GM19372 (cell line): ENCODE measurements around the gene DCANP1.

Experiments used
- ATAC-seq: cut with Tn5 transposase; IDR thresholded peaks from one replicate; pipeline ENCODE4 v1.9.1; 2021; ENCODE audit warnings: mild to moderate bottlenecking, low read depth, moderate library complexity; ENCODE audit not compliant: unreplicated experiment

Gene DCANP1

GRCh38 chr5:135481387-135481786 is 34.2 kb upstream of the DCANP1 start:
- no peak for ATAC-seq

GRCh38 chr5:135480511-135480910 is 33.4 kb upstream of the DCANP1 start:
- no peak for ATAC-seq

GRCh38 chr5:135478938-135479337 is 31.8 kb upstream of the DCANP1 start:
- no peak for ATAC-seq

- no peak for ATAC-seq
Measured at GRCh38 chr5:135477613-135478066, 30.5 kb upstream of the DCANP1 start.

- no peak for ATAC-seq
Measured at GRCh38 chr5:135476615-135477581, 29.8 kb upstream of the DCANP1 start.

DNA sequence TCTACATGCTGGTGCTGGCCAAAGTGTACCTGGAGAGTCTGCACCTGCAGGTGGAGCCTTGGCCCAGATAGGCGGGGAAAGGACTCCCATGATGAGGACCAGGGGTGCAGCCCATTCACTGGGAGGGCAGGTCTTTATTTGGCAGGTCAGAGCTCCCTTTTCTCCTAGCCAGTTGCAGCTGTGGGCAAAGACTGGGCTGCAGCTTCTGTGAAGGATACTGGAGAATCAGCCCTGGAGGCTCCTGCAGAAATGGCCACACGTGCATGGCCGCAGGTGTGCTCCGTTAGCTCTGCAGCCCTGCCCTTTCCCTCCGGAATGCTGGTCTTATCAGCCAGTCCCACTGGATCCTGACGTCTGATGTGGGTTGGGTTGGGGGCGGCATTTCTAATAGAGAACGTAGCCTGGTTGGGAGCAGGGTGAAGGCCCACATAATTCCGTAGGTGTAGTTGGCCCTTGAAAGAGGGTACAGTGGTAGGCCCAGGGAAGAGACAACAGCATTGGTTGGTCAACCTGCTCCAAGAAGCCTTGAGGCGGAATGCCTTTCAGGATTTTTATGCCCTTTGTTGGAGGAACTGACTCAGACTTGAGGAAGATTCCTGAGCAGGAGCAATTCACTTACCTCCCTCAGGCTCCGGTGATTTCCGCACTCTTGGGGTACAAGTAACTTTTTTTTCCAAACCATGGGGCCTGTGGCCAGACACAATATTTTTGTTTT is 27.0 kb upstream of the DCANP1 start:
- ATAC-seq = no peak

- no peak for ATAC-seq
Measured at GRCh38 chr5:135472141-135472540, 25.0 kb upstream of the DCANP1 start.

- ATAC-seq = no peak
Measured at GRCh38 chr5:135471726-135472125, 24.6 kb upstream of the DCANP1 start.

- no peak for ATAC-seq
Measured at GRCh38 chr5:135469911-135470310, 22.8 kb upstream of the DCANP1 start.

DNA sequence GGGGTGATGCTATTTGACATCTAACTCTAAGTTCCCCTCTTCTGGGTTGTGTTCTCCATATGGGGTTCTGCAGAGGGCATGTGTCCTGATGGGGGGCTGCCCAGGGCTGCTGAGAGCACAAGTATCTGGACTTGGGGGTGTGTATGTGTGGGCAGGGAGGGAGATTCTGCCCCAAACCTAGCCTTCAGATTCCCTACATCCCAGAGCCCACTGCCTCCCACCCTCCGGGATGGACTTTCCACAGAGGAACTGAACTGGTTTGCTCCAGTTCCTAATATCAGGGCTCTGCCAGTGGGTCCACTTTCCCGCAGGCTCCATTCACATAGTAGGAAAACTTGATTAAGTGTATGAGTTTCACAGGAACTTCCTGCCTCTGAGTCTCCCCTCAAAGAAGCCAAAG is 21.4 kb upstream of the DCANP1 start:
- no peak for ATAC-seq

DNA sequence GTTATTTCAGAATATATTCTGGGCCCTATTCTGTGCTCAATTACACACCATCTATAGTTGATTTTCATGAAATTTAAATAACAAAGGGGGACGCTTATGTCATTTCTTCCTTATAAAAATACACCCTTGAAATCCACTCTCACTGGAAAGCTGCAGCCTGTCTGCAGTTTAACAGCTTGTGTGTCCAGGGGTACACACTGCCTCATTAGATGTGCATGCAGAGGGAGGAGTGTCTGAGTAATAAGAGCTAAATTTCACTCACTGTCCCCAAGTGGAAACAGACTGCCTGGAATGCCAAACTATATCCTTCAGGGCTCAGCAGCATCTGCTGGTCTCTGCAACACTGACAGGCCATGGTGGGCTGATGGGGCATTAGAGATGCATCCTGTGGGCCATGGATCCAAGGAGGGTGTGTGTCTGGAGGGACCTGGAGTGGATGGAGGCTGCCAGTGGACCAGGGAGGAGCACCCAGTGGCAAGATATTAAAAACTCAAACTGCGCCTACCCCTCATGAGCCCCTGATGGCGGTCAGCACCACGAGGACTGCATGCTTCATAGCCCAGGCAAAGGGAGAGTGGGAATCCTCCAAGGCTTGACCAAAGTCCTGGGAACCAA is 20.8 kb upstream of the DCANP1 start:
- no peak for ATAC-seq

- no peak for ATAC-seq
Measured at GRCh38 chr5:135467051-135467625, 20.0 kb upstream of the DCANP1 start.

DNA sequence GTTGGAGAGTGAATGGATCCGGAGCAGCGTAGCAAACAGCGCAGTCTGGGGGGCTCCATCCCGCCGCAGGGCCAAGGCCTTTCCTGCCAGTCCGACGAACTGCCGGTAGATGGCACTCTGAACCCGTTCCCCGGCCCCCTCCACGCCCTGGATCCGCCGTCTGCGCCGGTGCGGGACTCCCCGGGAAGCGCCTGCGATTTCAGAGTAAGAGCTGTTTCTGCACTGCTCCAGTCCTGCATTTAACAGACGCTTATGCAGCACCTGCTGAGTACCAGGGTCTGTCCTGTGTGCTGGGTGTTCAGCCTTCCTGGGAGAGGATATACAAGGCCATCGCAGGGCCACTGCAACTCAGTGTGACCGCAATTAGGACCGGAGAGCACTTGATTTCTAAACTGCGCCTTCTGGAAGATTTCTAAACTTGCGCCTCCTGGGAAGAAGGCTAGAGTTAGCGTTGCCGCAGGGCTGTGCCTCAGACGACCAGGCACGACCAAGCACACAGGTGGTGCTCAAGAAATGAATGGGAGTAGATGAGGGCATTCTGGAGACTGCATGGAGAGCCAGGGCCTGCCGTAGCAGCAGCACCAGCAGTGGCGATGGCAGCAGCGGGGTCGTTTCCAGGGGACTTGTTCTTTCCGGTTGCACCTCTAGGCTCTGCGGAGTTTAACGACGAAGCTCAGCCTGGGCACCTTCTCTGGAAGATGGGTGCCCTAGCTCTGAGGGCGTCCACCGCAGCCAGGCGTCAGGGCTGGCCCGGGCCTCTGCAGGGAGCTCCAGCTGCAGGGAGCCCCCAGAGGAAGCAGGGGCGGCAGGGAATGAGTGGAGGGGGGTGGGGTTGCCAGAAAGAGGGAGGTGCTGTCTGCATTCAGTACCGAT is 19.3 kb upstream of the DCANP1 start:
- peak; percentile 80 for ATAC-seq

DNA sequence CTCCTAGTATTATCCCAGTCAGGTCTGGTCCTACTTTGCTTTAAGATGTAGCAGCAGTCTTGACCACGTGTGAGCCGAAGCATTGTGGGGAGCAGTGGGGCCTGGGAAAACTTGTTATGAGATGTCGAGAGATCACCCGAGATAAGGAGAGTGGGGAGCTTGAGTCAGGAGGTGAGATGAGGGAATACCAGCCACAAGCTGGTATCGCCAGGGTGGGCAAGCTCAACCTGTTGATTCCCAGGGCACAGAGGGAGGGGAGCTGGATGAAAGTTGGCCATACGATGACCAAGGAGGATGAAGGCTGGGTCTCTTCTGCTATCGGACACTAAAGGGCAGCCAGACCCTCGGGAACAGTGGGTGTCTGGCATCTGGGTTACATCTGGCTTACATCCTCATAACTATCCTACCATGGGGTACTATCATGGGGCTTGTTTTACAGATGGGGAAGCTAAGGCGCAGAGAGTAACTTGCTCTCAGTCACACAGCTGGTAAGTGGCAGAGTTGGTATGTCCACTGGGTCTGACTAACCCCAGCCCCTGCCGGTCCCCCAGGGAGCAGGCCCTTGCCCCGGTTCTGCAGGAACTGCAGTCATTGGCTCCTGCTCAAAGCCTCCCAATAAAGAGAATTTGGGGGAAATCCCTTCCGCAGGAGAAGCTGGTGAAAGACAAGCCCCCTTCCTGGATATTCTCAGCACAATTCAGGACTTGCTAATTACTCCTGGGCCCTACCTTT is 18.4 kb upstream of the DCANP1 start:
- ATAC-seq = no peak

DNA sequence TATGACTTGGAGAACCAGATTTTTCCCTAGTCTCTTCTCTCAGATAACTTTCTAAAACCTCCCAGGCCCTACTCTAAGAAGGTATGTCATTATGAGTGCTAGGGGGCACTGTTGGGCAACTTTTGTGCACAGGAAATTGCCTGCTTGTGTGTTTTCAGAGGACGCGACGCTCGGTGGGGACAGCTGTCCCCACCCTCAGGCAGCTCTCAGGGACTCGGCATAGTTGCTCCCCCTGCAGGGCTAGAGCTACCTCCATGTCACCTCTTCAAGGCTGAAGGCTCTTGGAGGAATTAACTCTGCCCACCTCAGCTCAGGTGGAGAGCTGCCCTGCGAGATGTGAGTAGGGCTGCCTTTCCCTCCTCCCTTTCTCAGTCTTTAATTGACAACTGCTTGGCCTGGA is 15.2 kb upstream of the DCANP1 start:
- peak; percentile 58 for ATAC-seq

- no peak for ATAC-seq
Measured at GRCh38 chr5:135461481-135462151, 14.5 kb upstream of the DCANP1 start.

DNA sequence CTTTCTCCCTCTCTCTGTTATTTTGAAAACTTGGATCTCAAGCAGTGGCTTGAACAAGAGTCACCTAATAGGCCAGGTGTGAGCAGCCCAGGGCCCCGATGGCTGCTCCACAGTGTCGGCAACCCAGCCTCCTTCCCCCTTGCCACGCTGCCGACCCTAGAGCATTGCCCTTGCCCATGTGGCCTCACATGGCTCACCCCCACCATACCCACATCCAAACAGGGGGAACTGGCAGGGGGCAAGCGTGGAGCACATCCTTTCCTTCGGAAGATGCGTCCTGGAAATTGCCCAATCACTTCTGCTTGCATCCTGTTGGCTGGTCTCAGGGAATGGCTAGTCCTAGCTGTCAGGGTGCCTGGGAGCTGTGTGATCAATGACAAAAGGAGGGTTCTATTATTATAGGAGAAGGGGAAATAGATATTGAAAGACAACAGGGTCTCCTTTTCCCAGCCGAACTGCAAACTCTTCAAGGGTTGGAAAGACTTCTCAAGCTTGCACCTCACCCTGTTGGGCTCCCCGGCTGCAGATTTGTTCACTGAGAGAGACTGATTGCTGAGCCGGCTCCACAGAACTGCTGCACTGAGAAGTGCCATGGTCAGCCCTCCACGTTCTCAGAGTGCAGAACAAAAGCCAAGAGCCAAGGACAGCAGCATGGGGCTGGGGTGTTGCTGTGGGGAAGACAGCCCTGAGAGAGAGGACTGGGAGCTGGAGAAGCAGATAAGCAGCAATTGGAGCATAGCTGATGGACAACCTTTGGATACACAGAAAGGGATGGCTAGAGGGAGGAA is 13.3 kb upstream of the DCANP1 start:
- ATAC-seq = no peak

DNA sequence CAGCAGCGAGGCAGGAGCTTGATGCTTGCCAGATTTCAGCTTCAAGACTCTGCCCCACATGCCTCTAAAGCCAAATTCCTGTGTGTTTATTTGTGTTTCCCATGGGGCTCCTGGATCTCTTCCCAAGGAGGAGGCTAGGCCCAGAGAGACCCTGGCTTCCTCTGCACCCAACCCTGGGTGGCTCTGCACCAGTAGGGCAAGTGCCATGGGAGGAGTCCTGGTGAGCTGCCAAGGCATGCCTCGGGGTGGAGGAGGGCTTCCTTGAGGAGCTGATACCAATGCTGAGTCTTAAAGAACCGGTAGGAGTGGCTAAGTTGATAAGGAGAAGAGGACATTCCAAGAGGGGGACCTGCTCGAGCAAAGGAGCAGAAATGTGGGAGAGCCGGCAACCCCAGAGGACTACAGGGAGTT is 11.8 kb upstream of the DCANP1 start:
- no peak for ATAC-seq
